ENCODE measurements around the gene OLFM2. TPM values are rescaled to one million over a fixed set of nuclear protein-coding genes. Genes with fewer than 3 reads are reported as not detected.
A peak's percentile ranks its signal among the peaks of the same experiment; 100 is the strongest.

Gene OLFM2
- total RNA-seq, 2 donors from 2014 or later, result 33.1 to 58.1 TPM

GRCh38 chr19:9862938-9863337, 73.4 kb downstream of the OLFM2 start:
- no peak for TF ChIP-seq CTCF (conservative IDR thresholded peaks at IDR 0.05)

GRCh38 chr19:9861503-9861902, 74.8 kb downstream of the OLFM2 start:
- Mint-ChIP-seq H3K9me3 (no peaks in the 10 kb centered on the region), H3K4me1 (no peaks in the 10 kb centered on the region), H3K36me3 (ENCODE audit: low read depth) (peaks cover 13% of the 10 kb centered on the region), H3K27ac (no peak overlapping the region), H3K27me3 (ENCODE audit: insufficient read depth) (no peaks in the 10 kb centered on the region), H3K4me3 (no peak overlapping the region)
- Histone ChIP-seq H3K4me1 (ENCODE audit: control insufficient read depth, insufficient read depth, low read length) (no peaks in the 10 kb centered on the region), H3K9me3 (ENCODE audit: control insufficient read depth, low read length) (no peaks in the 10 kb centered on the region), H3K9ac (ENCODE audit: extremely low read depth, low read length, poor library complexity, severe bottlenecking) (no peak overlapping the region), H3K27me3 (ENCODE audit: control insufficient read depth, insufficient read depth, low read length, poor library complexity, severe bottlenecking) (no peaks in the 10 kb centered on the region), H3K4me3 (ENCODE audit: low read length) (no peak overlapping the region), H3K27ac (ENCODE audit: low read depth, low read length) (no peak overlapping the region), H3K36me3 (ENCODE audit: control insufficient read depth, insufficient read depth, low read length) (peaks cover 4% of the 10 kb centered on the region)
- no peak for DNase-seq
- 90 to 100% methylated on average over 1 of the region's 1 CpG for WGBS, 2 experiments (ENCODE audit: insufficient coverage in 1 of 2, insufficient read length in 1 of 2)
- TF ChIP-seq CTCF (conservative IDR thresholded peaks at IDR 0.05), result no peak

More at GRCh38 chr19:9862938-9863337, 73.4 kb downstream of the OLFM2 start:
- Histone ChIP-seq H3K9ac (ENCODE audit: extremely low read depth, low read length, poor library complexity, severe bottlenecking) (no peak overlapping the region), H3K27ac (ENCODE audit: low read depth, low read length) (no peak overlapping the region), H3K4me3 (ENCODE audit: low read length) (no peak overlapping the region), H3K4me1 (ENCODE audit: control insufficient read depth, insufficient read depth, low read length) (no peaks in the 10 kb centered on the region), H3K36me3 (ENCODE audit: control insufficient read depth, insufficient read depth, low read length) (no peaks in the 10 kb centered on the region), H3K9me3 (ENCODE audit: control insufficient read depth, low read length) (no peaks in the 10 kb centered on the region), H3K27me3 (ENCODE audit: control insufficient read depth, insufficient read depth, low read length, poor library complexity, severe bottlenecking) (no peaks in the 10 kb centered on the region)
- WGBS, 2 experiments (ENCODE audit: insufficient coverage in 1 of 2, insufficient read length in 1 of 2), result 80 to 91% methylated on average over 1 to 4 of the region's 4 CpGs
- Mint-ChIP-seq H3K4me1 (no peaks in the 10 kb centered on the region), H3K27ac (peak overlapping the region; percentile 12), H3K9me3 (no peaks in the 10 kb centered on the region), H3K36me3 (ENCODE audit: low read depth) (peaks cover 2% of the 10 kb centered on the region), H3K27me3 (ENCODE audit: insufficient read depth) (no peaks in the 10 kb centered on the region), H3K4me3 (no peak overlapping the region)
- DNase-seq, result no peak

GRCh38 chr19:9860407-9860806, 75.9 kb downstream of the OLFM2 start:
- Histone ChIP-seq H3K36me3 (ENCODE audit: control insufficient read depth, insufficient read depth, low read length) (peaks cover 4% of the 10 kb centered on the region), H3K4me3 (ENCODE audit: low read length) (no peak overlapping the region), H3K27ac (ENCODE audit: low read depth, low read length) (no peak overlapping the region), H3K9me3 (ENCODE audit: control insufficient read depth, low read length) (no peaks in the 10 kb centered on the region), H3K9ac (ENCODE audit: extremely low read depth, low read length, poor library complexity, severe bottlenecking) (no peak overlapping the region), H3K4me1 (ENCODE audit: control insufficient read depth, insufficient read depth, low read length) (no peaks in the 10 kb centered on the region), H3K27me3 (ENCODE audit: control insufficient read depth, insufficient read depth, low read length, poor library complexity, severe bottlenecking) (no peaks in the 10 kb centered on the region)
- H3K9me3 Mint-ChIP-seq, result no peaks in the 10 kb centered on the region
- no peak for DNase-seq
- no peak overlapping the region for H3K27ac Mint-ChIP-seq
- H3K27me3 Mint-ChIP-seq (ENCODE audit: insufficient read depth), result no peaks in the 10 kb centered on the region
- WGBS, 2 experiments (ENCODE audit: insufficient coverage in 1 of 2, insufficient read length in 1 of 2), result 93 to 100% methylated on average over 6 to 8 of the region's 8 CpGs
- H3K4me1 Mint-ChIP-seq, result no peaks in the 10 kb centered on the region
- H3K36me3 Mint-ChIP-seq (ENCODE audit: low read depth), result peaks cover 15% of the 10 kb centered on the region
- no peak overlapping the region for H3K4me3 Mint-ChIP-seq
- no peak for TF ChIP-seq CTCF (conservative IDR thresholded peaks at IDR 0.05)

Data from endodermal cell (in vitro differentiated cells).